Measurements from ENCODE around the gene RAB11A.
A peak's percentile ranks its signal among the peaks of the same experiment; 100 is the strongest.

The RAB11A gene

GRCh38 chr15:65918357-65918920 is 49.1 kb downstream of the RAB11A start:
- no peak for DNase-seq

- no peak for DNase-seq
Measured at GRCh38 chr15:65918945-65919344, 49.7 kb downstream of the RAB11A start.

- no peak for DNase-seq
Measured at GRCh38 chr15:65919353-65919752, 50.1 kb downstream of the RAB11A start.

- DNase-seq, result no peak
Measured at GRCh38 chr15:65920121-65920520, 50.8 kb downstream of the RAB11A start.

- no peak for DNase-seq
Measured at GRCh38 chr15:65920825-65921309, 51.6 kb downstream of the RAB11A start.

GRCh38 chr15:65921780-65922179 is 52.5 kb downstream of the RAB11A start:
- no peak for DNase-seq

- DNase-seq, result no peak
Measured at GRCh38 chr15:65922621-65923020, 53.3 kb downstream of the RAB11A start.

- no peak for DNase-seq
Measured at GRCh38 chr15:65923264-65923663, 54.0 kb downstream of the RAB11A start.

GRCh38 chr15:65924004-65924403 is 54.7 kb downstream of the RAB11A start:
- no peak for DNase-seq

GRCh38 chr15:65925338-65925737 is 56.0 kb downstream of the RAB11A start:
- DNase-seq, result no peak

- no peak for DNase-seq
Measured at GRCh38 chr15:65926459-65926858, 57.2 kb downstream of the RAB11A start.

- no peak for DNase-seq
Measured at GRCh38 chr15:65926899-65927298, 57.6 kb downstream of the RAB11A start.

GRCh38 chr15:65927545-65927944 is 58.3 kb downstream of the RAB11A start:
- DNase-seq, result no peak

- DNase-seq, result no peak
Measured at GRCh38 chr15:65929573-65929972, 60.3 kb downstream of the RAB11A start.

- no peak for DNase-seq
Measured at GRCh38 chr15:65930134-65930533, 60.8 kb downstream of the RAB11A start.

- DNase-seq, result no peak
Measured at GRCh38 chr15:65931221-65931620, 61.9 kb downstream of the RAB11A start.

- DNase-seq, result no peak
Measured at GRCh38 chr15:65935391-65935790, 66.1 kb downstream of the RAB11A start.

GRCh38 chr15:65936282-65936681 is 67.0 kb downstream of the RAB11A start:
- DNase-seq, result no peak

- no peak for DNase-seq
Measured at GRCh38 chr15:65937054-65937453, 67.8 kb downstream of the RAB11A start.

GRCh38 chr15:65937476-65937875 is 68.2 kb downstream of the RAB11A start:
- no peak for DNase-seq

- no peak for DNase-seq
Measured at GRCh38 chr15:65938604-65939003, 69.3 kb downstream of the RAB11A start.

GRCh38 chr15:65939901-65940617 is 70.8 kb downstream of the RAB11A start:
- DNase-seq, result peak; percentile 97

- peak; percentile 83 for DNase-seq
Measured at GRCh38 chr15:65940618-65940909, 71.3 kb downstream of the RAB11A start.
